ENCODE data around the gene ZNF613.

GRCh38 chr19:51976852-51977251, 49.6 kb downstream of the ZNF613 start:
- TF ChIP-seq ATF3 (IDR thresholded peaks at IDR 0.05) (no peak), YY1 (IDR thresholded peaks at IDR 0.05; ENCODE audit: extremely low read depth, insufficient replicate concordance, low read depth, low read length) (no peak), CTCF (IDR thresholded peaks at IDR 0.05 in 2 of 3, conservative IDR thresholded peaks at IDR 0.05 in 1 of 3; ENCODE audit: borderline replicate concordance in 1 of 3, insufficient read depth in 1 of 3, low read depth in 2 of 3, low read length in 2 of 3) (no peak)

Data from HCT116 (cell line).